ENCODE data around the gene CUL3.

DNA sequence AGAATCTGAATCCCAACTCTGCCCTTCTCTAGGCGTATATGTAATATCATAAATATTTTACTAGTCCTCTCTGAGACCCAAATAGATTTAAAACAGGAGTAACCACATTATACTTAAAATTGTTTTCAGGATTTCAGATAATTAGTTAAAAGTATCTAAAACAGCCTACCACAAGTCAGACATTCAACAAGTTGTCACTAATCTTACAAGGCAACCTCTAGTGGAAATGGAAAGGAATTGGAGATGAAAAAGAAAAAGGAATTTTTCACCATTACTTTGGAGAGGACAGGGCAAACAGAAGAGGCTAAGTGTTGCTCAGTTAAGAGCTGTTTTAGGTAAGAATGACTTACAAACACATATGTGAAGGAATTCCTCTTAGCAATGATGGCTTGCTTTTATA, 11.4 kb downstream of the CUL3 start:
- TF ChIP-seq, protein P1, sequence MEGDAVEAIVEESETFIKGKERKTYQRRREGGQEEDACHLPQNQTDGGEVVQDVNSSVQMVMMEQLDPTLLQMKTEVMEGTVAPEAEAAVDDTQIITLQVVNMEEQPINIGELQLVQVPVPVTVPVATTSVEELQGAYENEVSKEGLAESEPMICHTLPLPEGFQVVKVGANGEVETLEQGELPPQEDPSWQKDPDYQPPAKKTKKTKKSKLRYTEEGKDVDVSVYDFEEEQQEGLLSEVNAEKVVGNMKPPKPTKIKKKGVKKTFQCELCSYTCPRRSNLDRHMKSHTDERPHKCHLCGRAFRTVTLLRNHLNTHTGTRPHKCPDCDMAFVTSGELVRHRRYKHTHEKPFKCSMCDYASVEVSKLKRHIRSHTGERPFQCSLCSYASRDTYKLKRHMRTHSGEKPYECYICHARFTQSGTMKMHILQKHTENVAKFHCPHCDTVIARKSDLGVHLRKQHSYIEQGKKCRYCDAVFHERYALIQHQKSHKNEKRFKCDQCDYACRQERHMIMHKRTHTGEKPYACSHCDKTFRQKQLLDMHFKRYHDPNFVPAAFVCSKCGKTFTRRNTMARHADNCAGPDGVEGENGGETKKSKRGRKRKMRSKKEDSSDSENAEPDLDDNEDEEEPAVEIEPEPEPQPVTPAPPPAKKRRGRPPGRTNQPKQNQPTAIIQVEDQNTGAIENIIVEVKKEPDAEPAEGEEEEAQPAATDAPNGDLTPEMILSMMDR (IDR thresholded peaks at IDR 0.05 in 4 of 5, conservative IDR thresholded peaks at IDR 0.05 in 1 of 5), result no peak
- no peak for TF ChIP-seq POLR2A (IDR thresholded peaks at IDR 0.05)

Measured in gastrocnemius medialis (tissue), 4 donors.